Kidney (tissue), 14 donors: ENCODE results near the gene ZBTB21. TPM values are rescaled to one million over a fixed set of nuclear protein-coding genes. Genes with fewer than 3 reads are reported as not detected.

ENCODE experiments used
- DNase-seq, 5 donors: peaks; one replicate each; pipeline ENCODE4 v3.0.0-alpha.2; 2013 to 2020
- FAIRE-seq: peaks from 2 replicates; lab custom pipeline; 2012; peaks lifted over from hg19 to GRCh38; lab: Jason Lieb, UNC
- H3K27ac ChIP-seq, 2 donors: one replicate each; pipeline ENCODE4 v1.7.0; 2013; ENCODE audit warnings: low read depth in 2 of 2, low read length in 2 of 2, inconsistent platforms in 1 of 2
- H3K27me3 ChIP-seq: one replicate; pipeline ENCODE4 v1.7.1; 2013; ENCODE audit warnings: low read length, inconsistent platforms; ENCODE audit not compliant: control insufficient read depth, insufficient read depth
- H3K36me3 ChIP-seq, 3 donors: one replicate each; pipeline versions ENCODE4 v1.7.0 to v1.7.1; 2013; ENCODE audit warnings: low read length in 3 of 3, control low read depth in 1 of 3, inconsistent platforms in 1 of 3; ENCODE audit not compliant: insufficient read depth in 3 of 3, control insufficient read depth in 2 of 3
- H3K4me1 ChIP-seq, 3 donors: one replicate each; pipeline versions ENCODE4 v1.7.0 to v1.7.1; 2013; ENCODE audit warnings: low read length in 3 of 3, inconsistent platforms in 1 of 3, low read depth in 1 of 3; ENCODE audit not compliant: control insufficient read depth in 2 of 3, insufficient read depth in 2 of 3
- H3K4me3 ChIP-seq, 3 donors: one replicate each; pipeline versions ENCODE4 v1.7.0 to v1.8.1; 2013; ENCODE audit warnings: low read length in 3 of 3, control low read depth in 1 of 3, inconsistent platforms in 1 of 3
- H3K9ac ChIP-seq, 3 donors: one replicate each; pipeline versions ENCODE4 v1.7.0 to v1.7.1; 2013; ENCODE audit warnings: low read length in 3 of 3, control low read depth in 1 of 3, inconsistent platforms in 1 of 3
- H3K9me3 ChIP-seq, 3 donors: one replicate each; pipeline versions ENCODE4 v1.7.0 to v1.7.1; 2013; ENCODE audit warnings: low read length in 3 of 3, control low read depth in 1 of 3, inconsistent platforms in 1 of 3; ENCODE audit not compliant: control insufficient read depth in 2 of 3, insufficient read depth in 1 of 3
- CTCF ChIP-seq: IDR thresholded peaks from 3 replicates; pipeline ENCODE4 v1.5.1; 2012; ENCODE audit warnings: mild to moderate bottlenecking, moderate library complexity, borderline replicate concordance; ENCODE audit not compliant: insufficient read depth; ENCODE audit errors: extremely low read depth
- intact Hi-C: fragments of 100-400 bp; cut with DNase I; formaldehyde crosslinking; loops from one replicate; pipeline ENCODE4 v1.11.1; 2022
- polyA plus RNA-seq: library from polyadenylated mRNA; stranded (reverse); fragments of 350-450 nt; fragmentation: Illumina TruSeq; extraction: RNeasy Lipid Tissue Mini Kit (QIAGEN cat#74804); gene quantifications from one replicate; pipeline ENCODE4 v1.2.3, GENCODE V29; 2014; ENCODE audit warnings: low read depth, low replicate concordance; ENCODE audit not compliant: insufficient read depth
- total RNA-seq: library from RNA; stranded (reverse); fragmentation: NEBNext Ultra II Directional; extraction: Animal tissue kit (Norgen Biotek cat#: 25700); gene quantifications from one replicate; pipeline ENCODE4 v1.2.1, GENCODE V29; 2021
- donor health status: control.
- donor health status: control.
- donor health status: control.
- donor health status: control.
- donor health status: control.
- donor health status: DM: yes; HTN: yes; CAD: no.
- donor health status: Normal renal cell carcinoma (clear cell type).

ZBTB21 gene
- total and polyA plus RNA-seq, 2 donors from 2014 or later: 2.3 to 16.0 TPM

GRCh38 chr21:41993744-41994143 lies 16.4 kb downstream of the ZBTB21 start:
- FAIRE-seq: no peak
- TF ChIP-seq CTCF: no peak
- H3K36me3 ChIP-seq: peaks cover 0 to 27% (median 16%) of the 10 kb centered on the region in 3 donors

GRCh38 chr21:41992576-41992975 lies 17.6 kb downstream of the ZBTB21 start:
- Histone ChIP-seq H3K4me1 (no peaks in the 10 kb centered on the region), H3K9ac (no peak overlapping the region), H3K4me3 (no peak overlapping the region), H3K27ac (no peak overlapping the region), H3K27me3 (no peaks in the 10 kb centered on the region), H3K36me3 (peaks cover 0 to 27% (median 16%) of the 10 kb centered on the region in 3 donors), H3K9me3 (no peaks in the 10 kb centered on the region)
- no peak for DNase-seq
- intact Hi-C loops: no loop called here
- no peak for TF ChIP-seq CTCF
- no peak for FAIRE-seq

More at GRCh38 chr21:41993744-41994143, 16.4 kb downstream of the ZBTB21 start:
- intact Hi-C loops: no loop called here
- Histone ChIP-seq H3K4me1 (no peaks in the 10 kb centered on the region), H3K27ac (no peak overlapping the region), H3K9me3 (no peaks in the 10 kb centered on the region), H3K4me3 (no peak overlapping the region), H3K27me3 (no peaks in the 10 kb centered on the region), H3K9ac (no peak overlapping the region)
- no peak for DNase-seq

GRCh38 chr21:41991659-41992058 lies 18.5 kb downstream of the ZBTB21 start:
- Histone ChIP-seq H3K27me3 (no peaks in the 10 kb centered on the region), H3K27ac (no peak overlapping the region), H3K9ac (no peak overlapping the region), H3K36me3 (peaks cover 0 to 27% (median 16%) of the 10 kb centered on the region in 3 donors), H3K4me3 (no peak overlapping the region), H3K9me3 (no peaks in the 10 kb centered on the region), H3K4me1 (no peaks in the 10 kb centered on the region)
- DNase-seq: no peak
- intact Hi-C loops: no loop called here
- no peak for FAIRE-seq
- TF ChIP-seq CTCF: no peak

GRCh38 chr21:41989698-41990097 lies 20.5 kb downstream of the ZBTB21 start:
- Histone ChIP-seq H3K4me1 (no peaks in the 10 kb centered on the region), H3K9me3 (no peaks in the 10 kb centered on the region), H3K27me3 (no peaks in the 10 kb centered on the region), H3K4me3 (no peak overlapping the region), H3K36me3 (peaks cover 0 to 27% (median 16%) of the 10 kb centered on the region in 3 donors), H3K9ac (no peak overlapping the region), H3K27ac (no peak overlapping the region)
- FAIRE-seq: no peak
- intact Hi-C loops: no loop called here
- no peak for TF ChIP-seq CTCF
- DNase-seq: no peak
